Left colon (tissue), 2 donors: Measurements from ENCODE around the gene RYR3. TPM values are rescaled to one million over a fixed set of nuclear protein-coding genes. Genes with fewer than 3 reads are reported as not detected.

Source experiments
- ATAC-seq: fragments of 200-7000 bp; cut with Tn5 transposase; one replicate; pipeline ENCODE4 v1.9.1; 2020; ENCODE audit warnings: mild to moderate bottlenecking, moderate library complexity
- DNase-seq, 2 donors: peaks; one replicate each; pipeline ENCODE4 v3.0.0-alpha.2; 2020
- intact Hi-C, 2 donors: fragments of 100-400 bp; cut with DNase I in 1 of 2; cut with micrococcal nuclease in 1 of 2; formaldehyde crosslinking; loops; one replicate each; pipeline versions ENCODE4 v1.11.2 to v1.14.0; 2022; cut with DNase I, micrococcal nuclease
- total RNA-seq, 2 donors: library from RNA; stranded (reverse); fragmentation: NEBNext Ultra II Directional; extraction: Animal tissue kit (Norgen Biotek cat#: 25700); gene quantifications; one replicate each; pipeline ENCODE4 v1.2.1, GENCODE V29; 2021
- donor health status: DM: no; HTN: no; CAD: no.
- donor health status: DM: yes; HTN: yes; CAD: no.

RYR3 gene
- total RNA-seq, 2 donors from 2014 or later: 0.27 to 2.2 TPM

DNA sequence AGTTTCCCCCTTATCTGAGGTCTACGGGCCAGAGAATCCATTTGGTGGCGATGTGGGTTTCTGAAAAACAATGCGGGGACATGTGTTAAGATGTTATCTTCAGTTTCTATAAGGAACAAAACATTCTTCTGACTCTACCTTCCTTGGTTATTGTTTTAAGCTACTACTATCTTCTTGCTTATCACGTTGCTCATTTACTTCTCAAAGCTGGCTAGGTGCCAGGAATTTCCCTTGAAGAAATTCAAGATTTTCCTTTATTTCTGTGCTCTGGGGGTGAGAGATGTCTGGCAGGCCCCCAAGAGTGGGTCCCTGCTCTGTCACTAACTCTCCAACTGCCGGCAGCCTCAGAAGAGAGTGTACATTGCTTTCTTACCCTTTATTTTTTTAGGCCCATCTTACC lies 119.8 kb downstream of the RYR3 start:
- intact Hi-C loops: no loop called here
- ATAC-seq (no peak), DNase-seq (no peak)

- ATAC-seq (no peak), DNase-seq (no peak)
- intact Hi-C loops: no loop called here
Observed at GRCh38 chr15:33433821-33434220, 123.1 kb downstream of the RYR3 start.

DNA sequence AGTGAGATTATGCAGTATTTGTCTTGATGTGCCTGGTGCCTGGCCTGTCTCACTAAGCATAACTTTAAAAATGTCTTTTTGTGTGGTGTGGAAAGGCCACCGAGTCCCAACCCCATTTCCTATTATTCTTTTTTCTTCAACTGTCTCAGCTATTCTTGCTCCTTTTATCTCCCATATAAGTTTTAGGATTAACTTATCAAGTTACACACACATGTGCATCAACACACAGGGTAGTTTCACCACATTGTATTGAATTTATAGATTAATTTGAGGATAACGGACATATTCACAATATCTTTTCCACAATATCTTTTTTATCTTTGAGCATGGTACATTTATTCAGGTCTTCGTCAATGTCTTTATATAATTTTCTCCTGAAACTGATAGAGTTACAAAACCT lies 127.6 kb downstream of the RYR3 start:
- ATAC-seq (no peak), DNase-seq (no peak)
- intact Hi-C loops: no loop called here

DNA sequence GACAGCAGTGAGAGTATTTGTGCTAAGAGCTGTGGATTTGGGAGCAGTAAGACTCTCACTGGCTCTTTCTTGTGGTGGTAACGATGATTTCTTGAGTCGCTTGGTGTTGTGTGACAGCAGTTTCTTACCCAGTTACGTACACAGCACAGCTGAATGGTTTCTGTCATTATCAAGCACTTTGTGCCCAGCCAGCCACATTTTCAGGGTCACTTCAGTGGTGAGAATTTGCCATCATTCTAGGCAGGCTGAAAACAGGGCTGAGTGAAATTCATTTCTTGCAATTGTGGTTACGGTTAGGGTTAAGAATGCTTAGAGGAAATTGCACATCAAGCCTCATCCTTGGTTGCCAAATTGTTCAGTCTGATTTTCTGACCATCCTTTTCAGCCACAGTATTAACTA lies 130.1 kb downstream of the RYR3 start:
- intact Hi-C loops: no loop called here
- ATAC-seq (no peak), DNase-seq (no peak)

DNA sequence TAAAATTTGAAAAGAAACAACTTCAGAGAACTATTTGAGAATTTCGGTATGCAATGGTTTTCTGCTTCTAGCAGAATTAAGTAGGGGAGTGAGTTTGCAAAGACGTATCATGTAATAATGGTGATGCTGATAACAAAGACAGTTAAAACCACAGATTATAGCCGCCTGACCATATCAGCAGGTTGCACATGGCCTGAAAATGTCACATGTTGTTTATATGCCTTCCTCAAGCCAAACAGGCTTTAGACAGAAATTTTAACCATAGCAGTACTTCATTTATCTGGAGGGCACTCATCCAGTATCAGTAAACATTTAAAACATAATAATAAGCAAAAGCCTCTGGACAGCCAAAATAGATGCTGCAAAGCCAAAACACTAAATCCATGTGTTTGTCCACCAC lies 131.7 kb downstream of the RYR3 start:
- intact Hi-C loops: no loop called here

GRCh38 chr15:33443708-33444107 lies 132.9 kb downstream of the RYR3 start:
- no peak for ATAC-seq
- intact Hi-C loops: no loop called here

More for the DNA sequence above, 131.7 kb downstream of the RYR3 start:
- no peak for DNase-seq
- ATAC-seq: no peak

DNA sequence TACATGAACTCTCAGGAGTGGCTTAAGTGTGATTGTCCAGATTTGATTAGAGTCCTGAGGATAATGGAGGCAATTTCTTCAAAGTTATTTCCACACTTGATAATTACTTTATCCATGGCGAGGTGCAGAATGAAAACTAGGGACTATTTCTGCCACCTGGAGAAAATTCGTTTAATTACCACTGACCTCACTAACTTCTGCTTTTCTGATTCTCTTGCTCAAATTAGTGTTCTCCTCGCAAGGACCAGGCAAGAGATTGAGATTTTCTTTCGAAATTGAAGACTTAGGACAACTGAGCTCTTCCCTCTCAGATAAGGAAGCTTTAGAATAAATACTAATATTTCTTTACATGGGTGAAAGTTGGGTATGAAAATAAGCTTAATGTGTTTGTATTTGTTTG lies 135.2 kb downstream of the RYR3 start:
- DNase-seq (no peak), ATAC-seq (no peak)
- intact Hi-C loops: no loop called here

More at GRCh38 chr15:33443708-33444107, 132.9 kb downstream of the RYR3 start:
- no peak for DNase-seq

DNA sequence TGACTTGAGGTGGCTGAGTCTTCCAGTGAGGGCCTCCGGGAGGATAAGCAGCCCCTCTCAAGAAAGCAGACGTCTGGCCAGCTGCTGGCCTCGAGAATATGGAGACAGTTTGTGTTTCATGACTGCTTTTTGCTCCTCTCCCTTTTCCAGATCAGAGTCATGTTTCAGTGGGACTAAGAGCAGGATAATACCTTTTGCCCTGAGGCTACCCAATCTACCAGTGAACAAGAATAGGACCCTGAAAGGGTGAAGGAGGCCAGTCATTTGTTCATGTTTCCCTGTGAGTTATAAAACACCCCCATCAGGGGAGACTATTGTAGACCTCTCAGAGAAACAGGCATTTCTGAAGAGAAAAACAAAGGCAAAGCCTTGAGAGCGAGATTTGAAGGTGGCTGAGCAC lies 137.4 kb downstream of the RYR3 start:
- ATAC-seq (no peak), DNase-seq (no peak)
- intact Hi-C loops: no loop called here

DNA sequence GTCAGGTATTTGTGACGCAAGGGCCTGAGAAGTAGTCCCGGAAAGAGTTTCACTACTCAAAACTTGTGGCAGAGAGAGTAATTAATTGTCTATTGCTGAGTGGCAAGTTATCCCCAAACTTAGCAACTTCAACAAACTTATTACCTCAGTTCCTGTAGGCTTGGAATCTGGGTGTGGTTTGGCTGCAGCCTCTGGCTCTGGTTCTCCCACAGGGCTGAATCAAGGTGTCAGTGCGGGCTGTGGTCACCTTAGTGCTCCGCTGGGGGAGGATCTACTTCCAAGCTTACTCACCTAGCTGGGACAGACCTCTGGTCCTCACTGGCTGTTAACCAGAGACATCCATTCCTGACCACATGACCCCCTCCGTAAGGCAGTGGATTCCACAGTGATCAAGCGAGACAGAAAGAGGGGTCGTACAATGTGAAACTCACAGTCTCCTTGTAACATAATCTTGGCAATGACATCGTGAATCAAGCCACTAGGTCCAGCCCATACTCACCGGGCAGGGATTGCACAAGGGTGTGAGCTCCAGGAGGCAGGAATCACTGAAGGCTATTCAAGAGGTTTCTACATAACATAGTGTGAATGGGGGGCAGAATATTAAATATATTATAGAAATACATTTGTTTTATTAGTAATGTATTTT lies 138.3 kb downstream of the RYR3 start:
- ATAC-seq (no peak), DNase-seq (no peak)
- intact Hi-C loops: no loop called here

GRCh38 chr15:33449810-33450209 lies 139.0 kb downstream of the RYR3 start:
- intact Hi-C loops: no loop called here
- no peak for DNase-seq
- ATAC-seq: no peak

DNA sequence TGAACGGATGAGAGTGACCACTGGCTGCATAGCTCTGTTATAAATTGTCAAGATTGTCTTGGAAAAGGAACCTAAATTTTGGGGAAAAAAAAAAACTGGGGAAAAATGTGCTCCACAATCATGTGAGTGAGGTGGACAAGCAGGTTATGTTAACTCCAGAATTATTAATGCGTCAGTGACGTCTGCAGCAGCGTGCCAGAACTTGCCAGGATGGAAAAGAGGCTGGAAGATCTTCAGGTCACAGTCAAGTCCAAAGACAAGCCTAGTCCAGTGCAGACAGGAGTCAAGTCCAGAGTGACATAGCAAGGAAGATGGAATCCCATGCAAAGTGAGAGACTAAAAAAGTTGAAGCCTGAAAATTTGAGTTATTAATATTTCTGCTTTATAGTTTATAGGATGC lies 140.6 kb downstream of the RYR3 start:
- intact Hi-C loops: no loop called here
- ATAC-seq (no peak), DNase-seq (no peak)

DNA sequence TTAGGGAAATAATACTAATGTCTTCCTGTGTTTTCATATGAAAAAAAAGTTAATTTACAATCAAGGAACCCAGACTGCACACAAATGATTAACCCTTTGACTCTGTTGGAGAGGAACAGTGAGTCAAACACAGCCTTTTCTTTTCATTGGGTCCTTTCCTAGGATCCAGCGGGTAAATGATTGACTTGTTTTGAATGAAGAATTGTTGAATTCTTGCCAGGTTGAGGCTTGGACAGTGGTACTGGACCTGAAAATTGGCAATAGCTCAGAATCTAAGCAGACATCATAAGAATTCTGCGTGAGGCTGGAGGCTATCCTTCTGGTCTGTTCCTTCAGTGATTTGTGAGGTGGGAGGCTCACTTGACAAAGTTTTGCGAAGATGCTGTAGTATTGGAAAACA lies 143.0 kb downstream of the RYR3 start:
- DNase-seq: no peak
- ATAC-seq: no peak
- intact Hi-C loops: no loop called here

- DNase-seq (no peak), ATAC-seq (no peak)
- intact Hi-C loops: no loop called here
Observed at GRCh38 chr15:33454346-33454745, 143.6 kb downstream of the RYR3 start.

DNA sequence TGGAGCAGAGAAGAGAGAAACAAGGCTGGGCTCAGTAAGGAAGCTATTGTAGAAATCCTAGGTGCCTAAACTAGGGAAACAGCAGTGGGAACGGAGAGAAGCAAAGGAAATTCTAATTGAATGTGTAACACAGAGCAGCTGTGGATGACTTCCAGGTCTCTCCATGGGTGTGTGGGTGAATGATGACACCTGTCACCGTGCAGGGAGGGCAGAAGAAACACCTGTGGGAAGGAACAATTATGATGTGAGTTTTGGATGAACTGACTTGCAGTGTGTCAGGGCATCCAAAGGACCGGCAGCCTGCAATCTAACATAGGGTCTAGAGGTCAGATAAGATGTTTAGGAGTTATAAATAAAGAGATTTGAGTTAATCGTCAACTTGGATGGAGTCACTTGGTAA lies 144.2 kb downstream of the RYR3 start:
- ATAC-seq (no peak), DNase-seq (no peak)
- intact Hi-C loops: no loop called here

GRCh38 chr15:33458421-33458820 lies 147.7 kb downstream of the RYR3 start:
- DNase-seq (no peak), ATAC-seq (no peak)
- intact Hi-C loops: no loop called here

- DNase-seq: no peak
- ATAC-seq: no peak
- intact Hi-C loops: no loop called here
Observed at GRCh38 chr15:33460166-33460805, 149.5 kb downstream of the RYR3 start.

GRCh38 chr15:33461671-33462070 lies 150.9 kb downstream of the RYR3 start:
- no peak for ATAC-seq
- intact Hi-C loops: no loop called here
- no peak for DNase-seq

DNA sequence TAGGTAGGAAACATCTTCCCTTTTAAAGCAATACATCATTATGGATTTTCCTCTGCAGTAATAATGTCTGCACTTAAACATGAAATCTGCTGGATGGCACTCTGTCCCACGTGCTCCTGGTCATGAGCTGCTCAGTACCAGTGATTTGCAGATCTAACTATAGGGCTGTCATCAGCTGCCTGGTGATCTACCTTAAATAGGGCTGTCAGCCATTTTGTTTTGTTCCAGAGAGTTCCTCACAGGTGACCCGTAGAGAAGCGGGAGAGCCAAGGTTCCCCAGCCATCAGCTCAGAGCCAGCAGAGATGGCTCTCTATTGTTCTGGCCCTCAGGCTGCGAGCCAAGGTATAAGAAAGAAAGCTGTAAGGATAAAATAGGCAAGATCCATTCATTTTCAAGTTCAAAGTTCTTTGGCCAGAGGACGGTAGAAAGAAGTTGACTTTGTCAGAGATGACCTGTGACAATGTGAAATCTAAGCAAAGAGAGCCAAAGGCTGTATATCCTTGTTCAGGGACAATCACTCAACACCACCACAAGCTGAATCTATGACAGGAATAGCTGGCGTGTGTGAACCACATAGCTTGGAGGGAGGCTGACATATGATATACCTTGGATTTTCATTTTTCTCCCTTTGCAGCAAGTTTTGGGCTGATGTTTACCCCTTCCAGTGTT lies 156.5 kb downstream of the RYR3 start:
- ATAC-seq: no peak
- intact Hi-C loops: no loop called here
- DNase-seq: no peak

- DNase-seq (no peak), ATAC-seq (no peak)
- intact Hi-C loops: no loop called here
Observed at GRCh38 chr15:33467816-33468163, 157.0 kb downstream of the RYR3 start.

DNA sequence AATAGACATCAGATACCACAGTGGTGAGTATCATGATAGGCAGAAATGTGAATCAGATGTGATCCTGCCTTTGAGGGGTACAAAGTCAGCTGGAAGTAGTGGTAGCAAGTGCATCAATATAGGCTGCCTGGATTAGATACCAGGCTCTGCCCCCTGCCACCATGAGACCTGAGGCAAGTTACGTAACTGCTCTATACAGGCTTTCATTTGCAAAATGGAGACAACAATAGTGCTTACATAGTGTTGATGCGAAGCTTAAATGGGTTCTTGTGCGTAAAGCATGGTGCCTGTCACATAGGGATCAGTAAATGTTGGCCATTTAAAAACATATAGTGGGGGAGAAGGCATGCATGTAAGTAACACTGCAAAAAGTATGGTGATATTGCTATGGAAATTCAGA lies 158.0 kb downstream of the RYR3 start:
- no peak for DNase-seq
- ATAC-seq: no peak
- intact Hi-C loops: no loop called here

DNA sequence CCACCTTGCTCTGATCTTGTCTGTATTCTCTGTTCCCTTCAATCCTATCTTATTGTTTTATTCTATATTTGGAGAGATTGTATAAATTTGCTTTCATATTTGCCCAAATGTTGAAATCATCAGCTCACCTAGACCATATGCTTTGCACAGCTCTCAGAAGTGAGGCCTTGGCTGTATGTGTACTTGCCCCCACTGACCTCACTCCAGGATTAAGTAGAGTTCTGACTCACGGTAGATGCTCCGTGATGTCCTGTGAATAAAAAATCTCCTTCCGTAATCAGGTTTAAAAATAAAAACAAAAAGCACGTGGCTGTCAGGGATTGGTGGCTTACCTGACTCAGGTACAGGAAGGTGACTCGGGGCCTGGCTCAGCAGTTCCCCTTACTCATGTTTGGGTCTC lies 162.2 kb downstream of the RYR3 start:
- ATAC-seq (no peak), DNase-seq (no peak)
- intact Hi-C loops: no loop called here
